ENCODE measurements around the gene MT1A. TPM values are rescaled to one million over a fixed set of nuclear protein-coding genes. Genes with fewer than 3 reads are reported as not detected.

MT1A gene
- total and polyA plus RNA-seq, 2 donors (not counting 3 experiments of a cell fraction or from before 2014, with no cell fraction given), result 6.5 to 8.4 TPM

- dilution Hi-C loops (cut with MboI; ENCODE audit: extremely low pct_ligation_motif_present, low sequenced_read_pairs), result no loop called here
Measured at GRCh38 chr16:56594292-56594619, 44.2 kb upstream of the MT1A start.

More at GRCh38 chr16:56594292-56594619, 44.2 kb upstream of the MT1A start:
- Histone ChIP-seq H3K9ac (replicated peaks; ENCODE audit: extremely low read depth, insufficient read depth, low read length) (no peak overlapping the region), H3K4me2 (ENCODE audit: insufficient read depth, low read length) (no peak overlapping the region), H3K4me3 (replicated peaks in 1 of 3; ENCODE audit: insufficient read depth in 1 of 3, low read depth in 1 of 3, low read length in 3 of 3) (no peak overlapping the region), H3K27ac (ENCODE audit: insufficient read depth, low read depth, low read length) (no peak overlapping the region), H3K36me3 (ENCODE audit: control insufficient read depth in 2 of 2, extremely low read depth in 1 of 2, insufficient read depth in 2 of 2, low read length in 2 of 2) (no peaks in the 10 kb centered on the region), H3K4me1 (ENCODE audit: control insufficient read depth, extremely low read depth, insufficient read depth, low read length) (no peaks in the 10 kb centered on the region), H3K9me1 (replicated peaks; ENCODE audit: control insufficient read depth, extremely low read depth, insufficient read depth, low read length) (no peaks in the 10 kb centered on the region), H3K9me3 (replicated peaks; ENCODE audit: control insufficient read depth, insufficient read depth, low read length) (no peaks in the 10 kb centered on the region), H3K79me2 (ENCODE audit: control insufficient read depth, insufficient read depth, low read length) (no peaks in the 10 kb centered on the region), H4K20me1 (replicated peaks; ENCODE audit: control insufficient read depth, extremely low read depth, insufficient read depth, low read length) (no peaks in the 10 kb centered on the region), H3K27me3 (ENCODE audit: control insufficient read depth in 2 of 2, insufficient read depth in 2 of 2, low read length in 2 of 2) (peaks cover 11 to 13% of the 10 kb centered on the region in 2 experiments), H2AFZ (ENCODE audit: low read depth, low read length) (no peak overlapping the region)
- FAIRE-seq (no peak), DNase-seq (ENCODE audit: low read depth, low spot score) (no peak)
- ChIA-PET CTCF (no interaction called here), POLR2A (no interaction called here)
- no TSS peak for BruUV-seq (replicated peaks)
- intact Hi-C loops (cut with micrococcal nuclease), result no loop called here
- TF ChIP-seq GATA2 (IDR thresholded peaks at IDR 0.05; ENCODE audit: insufficient read depth, insufficient read length, low read depth, low read length) (no peak), EZH2 (IDR thresholded peaks at IDR 0.05; ENCODE audit: borderline replicate concordance, low read depth, low read length, severe bottlenecking) (no peak), MAX (IDR thresholded peaks at IDR 0.05; ENCODE audit: insufficient read depth, insufficient read length) (no peak), JUN (IDR thresholded peaks at IDR 0.05; ENCODE audit: borderline replicate concordance, insufficient read depth, insufficient read length, low read depth) (no peak), FOS (IDR thresholded peaks at IDR 0.05; ENCODE audit: borderline replicate concordance, insufficient read depth, low read length) (no peak), POLR2AphosphoS5 (IDR thresholded peaks at IDR 0.05; ENCODE audit: insufficient read depth, low read depth, low read length) (no peak), MYC (IDR thresholded peaks at IDR 0.05; ENCODE audit: low read depth, low read length) (no peak), POLR2A (IDR thresholded peaks at IDR 0.05; ENCODE audit: low read depth, low read length) (no peak)
- TF ChIP-seq, protein P1, sequence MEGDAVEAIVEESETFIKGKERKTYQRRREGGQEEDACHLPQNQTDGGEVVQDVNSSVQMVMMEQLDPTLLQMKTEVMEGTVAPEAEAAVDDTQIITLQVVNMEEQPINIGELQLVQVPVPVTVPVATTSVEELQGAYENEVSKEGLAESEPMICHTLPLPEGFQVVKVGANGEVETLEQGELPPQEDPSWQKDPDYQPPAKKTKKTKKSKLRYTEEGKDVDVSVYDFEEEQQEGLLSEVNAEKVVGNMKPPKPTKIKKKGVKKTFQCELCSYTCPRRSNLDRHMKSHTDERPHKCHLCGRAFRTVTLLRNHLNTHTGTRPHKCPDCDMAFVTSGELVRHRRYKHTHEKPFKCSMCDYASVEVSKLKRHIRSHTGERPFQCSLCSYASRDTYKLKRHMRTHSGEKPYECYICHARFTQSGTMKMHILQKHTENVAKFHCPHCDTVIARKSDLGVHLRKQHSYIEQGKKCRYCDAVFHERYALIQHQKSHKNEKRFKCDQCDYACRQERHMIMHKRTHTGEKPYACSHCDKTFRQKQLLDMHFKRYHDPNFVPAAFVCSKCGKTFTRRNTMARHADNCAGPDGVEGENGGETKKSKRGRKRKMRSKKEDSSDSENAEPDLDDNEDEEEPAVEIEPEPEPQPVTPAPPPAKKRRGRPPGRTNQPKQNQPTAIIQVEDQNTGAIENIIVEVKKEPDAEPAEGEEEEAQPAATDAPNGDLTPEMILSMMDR (IDR thresholded peaks at IDR 0.05; ENCODE audit: extremely low read depth in 1 of 2, insufficient read depth in 1 of 2, low read depth in 1 of 2, low read length in 2 of 2), result no peak
